Measurements from ENCODE around the gene CMBL.

Gene CMBL

GRCh38 chr5:10259899-10260298, 47.8 kb downstream of the CMBL start:
- Histone ChIP-seq H3K27me3 (ENCODE audit: low read depth, low read length) (no peaks in the 10 kb centered on the region), H3K9me3 (ENCODE audit: insufficient read depth, low read length) (no peaks in the 10 kb centered on the region), H3K27ac (ENCODE audit: low read length) (no peak overlapping the region), H3K36me3 (replicated peaks; ENCODE audit: low read depth, low read length) (peaks cover 80% of the 10 kb centered on the region), H2AFZ (ENCODE audit: low read depth, low read length) (no peak overlapping the region), H3K9ac (ENCODE audit: low read length) (no peak overlapping the region), H3K4me1 (ENCODE audit: low read length) (no peaks in the 10 kb centered on the region), H3K79me2 (ENCODE audit: low read length) (peaks cover 26% of the 10 kb centered on the region), H3K4me3 (ENCODE audit: low read length) (no peak overlapping the region), H4K20me1 (ENCODE audit: insufficient read depth, low read length) (peaks cover 10% of the 10 kb centered on the region; the same call in 1 of the 2 replicates), H3K4me2 (ENCODE audit: low read length) (no peak overlapping the region)
- TF ChIP-seq CTCF (IDR thresholded peaks at IDR 0.05; ENCODE audit: low read depth, low read length) (no peak), EZH2phosphoT487 (IDR thresholded peaks at IDR 0.05; ENCODE audit: low read depth) (no peak)

- Histone ChIP-seq H3K9me3 (ENCODE audit: insufficient read depth, low read length) (no peaks in the 10 kb centered on the region), H3K79me2 (ENCODE audit: low read length) (peaks cover 46% of the 10 kb centered on the region), H2AFZ (ENCODE audit: low read depth, low read length) (no peak overlapping the region), H3K4me3 (ENCODE audit: low read length) (no peak overlapping the region), H3K4me2 (ENCODE audit: low read length) (no peak overlapping the region), H3K9ac (ENCODE audit: low read length) (no peak overlapping the region), H3K27ac (ENCODE audit: low read length) (no peak overlapping the region), H3K36me3 (replicated peaks; ENCODE audit: low read depth, low read length) (peaks cover 84% of the 10 kb centered on the region), H3K27me3 (ENCODE audit: low read depth, low read length) (no peaks in the 10 kb centered on the region), H4K20me1 (ENCODE audit: insufficient read depth, low read length) (peaks cover 20% of the 10 kb centered on the region), H3K4me1 (ENCODE audit: low read length) (peaks cover 9% of the 10 kb centered on the region; the same call in 1 of the 2 replicates)
- no peak for TF ChIP-seq EZH2phosphoT487 (IDR thresholded peaks at IDR 0.05; ENCODE audit: low read depth)
- TF ChIP-seq CTCF (IDR thresholded peaks at IDR 0.05; ENCODE audit: low read depth, low read length): no peak
These were observed 49.8 kb downstream of the CMBL start for GRCh38 chr5:10257870-10258269.

DNA sequence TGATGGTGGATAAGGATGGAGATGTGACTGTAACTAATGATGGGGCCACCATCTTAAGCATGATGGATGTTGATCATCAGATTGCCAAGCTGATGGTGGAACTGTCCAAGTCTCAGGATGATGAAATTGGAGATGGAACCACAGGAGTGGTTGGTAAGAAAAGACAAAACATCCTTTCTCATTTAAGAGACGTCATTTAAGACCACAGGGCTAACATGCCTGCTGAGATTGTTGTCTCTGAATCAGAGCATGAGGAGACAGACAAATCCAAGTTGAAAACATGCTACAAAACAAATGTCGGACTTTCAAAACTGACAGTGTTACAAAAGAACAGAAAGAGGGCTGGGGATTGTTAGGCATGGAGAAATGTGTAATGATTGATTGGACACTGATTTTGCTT, 53.0 kb downstream of the CMBL start:
- TF ChIP-seq CTCF (IDR thresholded peaks at IDR 0.05; ENCODE audit: low read depth, low read length): no peak
- TF ChIP-seq EZH2phosphoT487 (IDR thresholded peaks at IDR 0.05; ENCODE audit: low read depth): no peak
- no peak overlapping the region for H3K4me3 ChIP-seq (ENCODE audit: low read length)
- H3K36me3 ChIP-seq (replicated peaks; ENCODE audit: low read depth, low read length): peaks cover 66% of the 10 kb centered on the region
- H3K9me3 ChIP-seq (ENCODE audit: insufficient read depth, low read length): no peaks in the 10 kb centered on the region
- H3K4me2 ChIP-seq (ENCODE audit: low read length): no peak overlapping the region
- H3K27me3 ChIP-seq (ENCODE audit: low read depth, low read length): no peaks in the 10 kb centered on the region
- H3K4me1 ChIP-seq (ENCODE audit: low read length): peaks cover 17% of the 10 kb centered on the region
- no peak overlapping the region for H3K9ac ChIP-seq (ENCODE audit: low read length)
- H4K20me1 ChIP-seq (ENCODE audit: insufficient read depth, low read length): peaks cover 31% of the 10 kb centered on the region
- H3K27ac ChIP-seq (ENCODE audit: low read length): no peak overlapping the region
- H3K79me2 ChIP-seq (ENCODE audit: low read length): peaks cover 74% of the 10 kb centered on the region
- H2AFZ ChIP-seq (ENCODE audit: low read depth, low read length): no peak overlapping the region

DNA sequence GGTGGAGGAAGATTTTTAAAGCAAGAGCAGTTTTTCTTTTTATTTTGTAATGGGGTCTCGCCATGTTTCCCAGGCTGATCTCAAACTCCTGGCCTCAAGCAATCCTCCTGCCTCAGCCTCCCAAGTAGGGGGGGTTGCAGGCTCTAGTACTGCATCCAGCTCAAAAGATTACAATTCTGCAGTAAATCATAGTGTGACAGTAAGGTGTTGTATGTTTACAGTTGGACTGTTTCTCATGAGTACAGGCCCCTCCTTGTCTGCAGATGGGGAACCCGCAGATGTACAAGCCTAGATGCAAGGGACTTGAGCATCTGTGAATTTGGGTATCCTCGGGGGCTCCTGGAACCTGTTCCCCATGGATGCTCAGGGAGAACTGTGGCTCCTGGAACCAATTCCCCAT, 54.3 kb downstream of the CMBL start:
- H3K27ac ChIP-seq (ENCODE audit: low read length): no peak overlapping the region

More for the DNA sequence above, 54.3 kb downstream of the CMBL start:
- no peaks in the 10 kb centered on the region for H3K27me3 ChIP-seq (ENCODE audit: low read depth, low read length)
- peak overlapping the region; percentile 39 for H3K4me2 ChIP-seq (ENCODE audit: low read length)
- TF ChIP-seq CTCF (IDR thresholded peaks at IDR 0.05; ENCODE audit: low read depth, low read length) (no peak), EZH2phosphoT487 (IDR thresholded peaks at IDR 0.05; ENCODE audit: low read depth) (no peak)
- peak overlapping the region; percentile 69 for H3K4me3 ChIP-seq (ENCODE audit: low read length)
- H3K79me2 ChIP-seq (ENCODE audit: low read length): peaks cover 86% of the 10 kb centered on the region
- H3K4me1 ChIP-seq (ENCODE audit: low read length): peaks cover 22% of the 10 kb centered on the region
- H2AFZ ChIP-seq (ENCODE audit: low read depth, low read length): no peak overlapping the region
- peaks cover 55% of the 10 kb centered on the region for H3K36me3 ChIP-seq (replicated peaks; ENCODE audit: low read depth, low read length)
- no peaks in the 10 kb centered on the region for H3K9me3 ChIP-seq (ENCODE audit: insufficient read depth, low read length)
- H4K20me1 ChIP-seq (ENCODE audit: insufficient read depth, low read length): peaks cover 31% of the 10 kb centered on the region
- no peak overlapping the region for H3K9ac ChIP-seq (ENCODE audit: low read length)

Measured in OCI-LY3 (cell line).